Measurements from ENCODE around the gene WWC1. TPM values are rescaled to one million over a fixed set of nuclear protein-coding genes. Genes with fewer than 3 reads are reported as not detected.

WWC1 gene
- total RNA-seq, 1 experiment from 2014 or later = 29.4 TPM

GRCh38 chr5:168360521-168361285 is 69.3 kb downstream of the WWC1 start:
- intact Hi-C loops (cut with micrococcal nuclease; ENCODE audit: unreplicated experiment) = no loop called here
- peaks cover 9% of the 10 kb centered on the region for H3K4me1 ChIP-seq (ENCODE audit: control insufficient read depth, insufficient read depth, low read length)
- in situ Hi-C loops (cut with HindIII; ENCODE audit: low pct_unique_long_range_greater_than_20kb, low sequenced_read_pairs) = no loop called here

GRCh38 chr5:168362097-168362885 is 70.8 kb downstream of the WWC1 start:
- ATAC-seq = no peak
- peaks cover 14% of the 10 kb centered on the region for H3K4me1 ChIP-seq (ENCODE audit: control insufficient read depth, insufficient read depth, low read length)

More at GRCh38 chr5:168360521-168361285, 69.3 kb downstream of the WWC1 start:
- H3K36me3 ChIP-seq (ENCODE audit: control insufficient read depth, insufficient read depth, low read length) = no peaks in the 10 kb centered on the region
- no peak for ATAC-seq
- H3K4me3 ChIP-seq (ENCODE audit: low read depth in 2 of 2, low read length in 2 of 2) = no peak overlapping the region
- BruUV-seq (replicated peaks) = no TSS peak
- TF ChIP-seq TCF7L2 (IDR thresholded peaks at IDR 0.05; ENCODE audit: low read depth, low read length) (no peak), POLR2AphosphoS5 (IDR thresholded peaks at IDR 0.05; ENCODE audit: low read depth, low read length) (no peak), SIN3A (IDR thresholded peaks at IDR 0.05; ENCODE audit: borderline replicate concordance, insufficient read depth, low read depth, low read length) (no peak)
- TF ChIP-seq, protein P1, sequence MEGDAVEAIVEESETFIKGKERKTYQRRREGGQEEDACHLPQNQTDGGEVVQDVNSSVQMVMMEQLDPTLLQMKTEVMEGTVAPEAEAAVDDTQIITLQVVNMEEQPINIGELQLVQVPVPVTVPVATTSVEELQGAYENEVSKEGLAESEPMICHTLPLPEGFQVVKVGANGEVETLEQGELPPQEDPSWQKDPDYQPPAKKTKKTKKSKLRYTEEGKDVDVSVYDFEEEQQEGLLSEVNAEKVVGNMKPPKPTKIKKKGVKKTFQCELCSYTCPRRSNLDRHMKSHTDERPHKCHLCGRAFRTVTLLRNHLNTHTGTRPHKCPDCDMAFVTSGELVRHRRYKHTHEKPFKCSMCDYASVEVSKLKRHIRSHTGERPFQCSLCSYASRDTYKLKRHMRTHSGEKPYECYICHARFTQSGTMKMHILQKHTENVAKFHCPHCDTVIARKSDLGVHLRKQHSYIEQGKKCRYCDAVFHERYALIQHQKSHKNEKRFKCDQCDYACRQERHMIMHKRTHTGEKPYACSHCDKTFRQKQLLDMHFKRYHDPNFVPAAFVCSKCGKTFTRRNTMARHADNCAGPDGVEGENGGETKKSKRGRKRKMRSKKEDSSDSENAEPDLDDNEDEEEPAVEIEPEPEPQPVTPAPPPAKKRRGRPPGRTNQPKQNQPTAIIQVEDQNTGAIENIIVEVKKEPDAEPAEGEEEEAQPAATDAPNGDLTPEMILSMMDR (IDR thresholded peaks at IDR 0.05) = no peak
- TF ChIP-seq, protein P2, sequence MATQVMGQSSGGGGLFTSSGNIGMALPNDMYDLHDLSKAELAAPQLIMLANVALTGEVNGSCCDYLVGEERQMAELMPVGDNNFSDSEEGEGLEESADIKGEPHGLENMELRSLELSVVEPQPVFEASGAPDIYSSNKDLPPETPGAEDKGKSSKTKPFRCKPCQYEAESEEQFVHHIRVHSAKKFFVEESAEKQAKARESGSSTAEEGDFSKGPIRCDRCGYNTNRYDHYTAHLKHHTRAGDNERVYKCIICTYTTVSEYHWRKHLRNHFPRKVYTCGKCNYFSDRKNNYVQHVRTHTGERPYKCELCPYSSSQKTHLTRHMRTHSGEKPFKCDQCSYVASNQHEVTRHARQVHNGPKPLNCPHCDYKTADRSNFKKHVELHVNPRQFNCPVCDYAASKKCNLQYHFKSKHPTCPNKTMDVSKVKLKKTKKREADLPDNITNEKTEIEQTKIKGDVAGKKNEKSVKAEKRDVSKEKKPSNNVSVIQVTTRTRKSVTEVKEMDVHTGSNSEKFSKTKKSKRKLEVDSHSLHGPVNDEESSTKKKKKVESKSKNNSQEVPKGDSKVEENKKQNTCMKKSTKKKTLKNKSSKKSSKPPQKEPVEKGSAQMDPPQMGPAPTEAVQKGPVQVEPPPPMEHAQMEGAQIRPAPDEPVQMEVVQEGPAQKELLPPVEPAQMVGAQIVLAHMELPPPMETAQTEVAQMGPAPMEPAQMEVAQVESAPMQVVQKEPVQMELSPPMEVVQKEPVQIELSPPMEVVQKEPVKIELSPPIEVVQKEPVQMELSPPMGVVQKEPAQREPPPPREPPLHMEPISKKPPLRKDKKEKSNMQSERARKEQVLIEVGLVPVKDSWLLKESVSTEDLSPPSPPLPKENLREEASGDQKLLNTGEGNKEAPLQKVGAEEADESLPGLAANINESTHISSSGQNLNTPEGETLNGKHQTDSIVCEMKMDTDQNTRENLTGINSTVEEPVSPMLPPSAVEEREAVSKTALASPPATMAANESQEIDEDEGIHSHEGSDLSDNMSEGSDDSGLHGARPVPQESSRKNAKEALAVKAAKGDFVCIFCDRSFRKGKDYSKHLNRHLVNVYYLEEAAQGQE (IDR thresholded peaks at IDR 0.05; ENCODE audit: insufficient read depth in 1 of 2, low read depth in 2 of 2, low read length in 1 of 2) = no peak
- CTCF ChIA-PET = interaction anchor here (0.5 kb wide), 1 partner anchor 1856 kb away, joined by 3 read pairs; no protein-coding TSS in a partner anchor
- POLR2A ChIA-PET = no interaction called here
- H3K27ac ChIP-seq (ENCODE audit: low read length) = no peak overlapping the region
- DNase-seq (ENCODE audit: low read depth, low spot score) = no peak
- no peaks in the 10 kb centered on the region for H3K27me3 ChIP-seq (ENCODE audit: control insufficient read depth, insufficient read depth, low read length)
- no peaks in the 10 kb centered on the region for H3K9me3 ChIP-seq (ENCODE audit: control insufficient read depth, insufficient read depth, low read depth, low read length)

More at GRCh38 chr5:168362097-168362885, 70.8 kb downstream of the WWC1 start:
- no TSS peak for BruUV-seq (replicated peaks)
- Histone ChIP-seq H3K9me3 (ENCODE audit: control insufficient read depth, insufficient read depth, low read depth, low read length) (no peaks in the 10 kb centered on the region), H3K27me3 (ENCODE audit: control insufficient read depth, insufficient read depth, low read length) (no peaks in the 10 kb centered on the region), H3K4me3 (ENCODE audit: low read depth in 2 of 2, low read length in 2 of 2) (no peak overlapping the region), H3K27ac (ENCODE audit: low read length) (no peak overlapping the region), H3K36me3 (ENCODE audit: control insufficient read depth, insufficient read depth, low read length) (no peaks in the 10 kb centered on the region)
- POLR2A ChIA-PET = no interaction called here
- no peak for DNase-seq (ENCODE audit: low read depth, low spot score)
- CTCF ChIA-PET = no interaction called here
- intact Hi-C loops (cut with micrococcal nuclease; ENCODE audit: unreplicated experiment) (no loop called here), in situ Hi-C loops (cut with HindIII; ENCODE audit: low pct_unique_long_range_greater_than_20kb, low sequenced_read_pairs) (no loop called here)
- TF ChIP-seq POLR2AphosphoS5 (IDR thresholded peaks at IDR 0.05; ENCODE audit: low read depth, low read length) (no peak), TCF7L2 (IDR thresholded peaks at IDR 0.05; ENCODE audit: low read depth, low read length) (no peak), SIN3A (IDR thresholded peaks at IDR 0.05; ENCODE audit: borderline replicate concordance, insufficient read depth, low read depth, low read length) (no peak)
- TF ChIP-seq, protein P1 (IDR thresholded peaks at IDR 0.05) = no peak
- TF ChIP-seq, protein P2 (IDR thresholded peaks at IDR 0.05; ENCODE audit: insufficient read depth in 1 of 2, low read depth in 2 of 2, low read length in 1 of 2) = no peak

Data from Panc1 (cell line).